ENCODE data around the gene MDH1. TPM values are rescaled to one million over a fixed set of nuclear protein-coding genes. Genes with fewer than 3 reads are reported as not detected.
A peak's percentile ranks its signal among the peaks of the same experiment; 100 is the strongest.

Gene MDH1
- total and polyA plus RNA-seq, 2 experiments from 2014 or later = 158 to 278 TPM

- WGBS, 2 experiments (ENCODE audit: low coverage in 1 of 2, low lambda C conversion rate in 2 of 2, missing lambda C conversion rate in 2 of 2) = 96 to 100% methylated on average over 1 of the region's 1 CpG
- in situ Hi-C loops (cut with MboI) = no loop called here
These were observed 5.9 kb upstream of the MDH1 start for GRCh38 chr2:63582873-63583272.

GRCh38 chr2:63587814-63588384 lies 864 bp upstream of the MDH1 start:
- Histone ChIP-seq H3K79me2 (ENCODE audit: insufficient read depth) (peaks cover 88% of the 10 kb centered on the region), H3K4me3 (peak overlapping the region; percentile 98), H3K4me2 (ENCODE audit: unreplicated experiment) (peak overlapping the region; percentile 93), H3K27ac (peak overlapping the region; percentile 82), H3K36me3 (ENCODE audit: low read depth) (no peaks in the 10 kb centered on the region), H3K9me2 (ENCODE audit: insufficient read depth) (no peaks in the 10 kb centered on the region), H2AFZ (peak overlapping the region; percentile 97), H3K4me1 (ENCODE audit: insufficient read depth) (peaks cover 26% of the 10 kb centered on the region), H3F3A (ENCODE audit: insufficient read depth) (peaks cover 6% of the 10 kb centered on the region; the same call in 1 of the 2 replicates), H3K9me3 (ENCODE audit: low read depth) (no peaks in the 10 kb centered on the region), H4K20me1 (ENCODE audit: insufficient read depth) (no peaks in the 10 kb centered on the region), H3K9ac (peak overlapping the region; percentile 84), H3K27me3 (replicated peaks; ENCODE audit: insufficient read depth) (no peaks in the 10 kb centered on the region)
- peak; percentile 47 for DNase-seq
- in situ Hi-C loops (cut with MboI) = no loop called here
- TF ChIP-seq EZH2 (IDR thresholded peaks at IDR 0.05; ENCODE audit: insufficient read depth, poor library complexity, severe bottlenecking) (no peak), EZH2phosphoT487 (IDR thresholded peaks at IDR 0.05; ENCODE audit: insufficient read depth, low read depth) (no peak)
- 2% methylated on average over 33 of the region's 33 CpGs for WGBS, 2 experiments (ENCODE audit: low coverage in 1 of 2, low lambda C conversion rate in 2 of 2, missing lambda C conversion rate in 2 of 2)

More at GRCh38 chr2:63582873-63583272, 5.9 kb upstream of the MDH1 start:
- Histone ChIP-seq H3K9me3 (ENCODE audit: low read depth) (no peaks in the 10 kb centered on the region), H3K4me1 (ENCODE audit: insufficient read depth) (peaks cover 24% of the 10 kb centered on the region), H4K20me1 (ENCODE audit: insufficient read depth) (no peaks in the 10 kb centered on the region), H3F3A (ENCODE audit: insufficient read depth) (peaks cover 28% of the 10 kb centered on the region; the same call in 1 of the 2 replicates), H3K79me2 (ENCODE audit: insufficient read depth) (peaks cover 90% of the 10 kb centered on the region), H3K36me3 (ENCODE audit: low read depth) (no peaks in the 10 kb centered on the region), H2AFZ (no peak overlapping the region), H3K4me2 (ENCODE audit: unreplicated experiment) (no peak overlapping the region), H3K27me3 (replicated peaks; ENCODE audit: insufficient read depth) (no peaks in the 10 kb centered on the region), H3K27ac (no peak overlapping the region), H3K4me3 (no peak overlapping the region), H3K9me2 (ENCODE audit: insufficient read depth) (no peaks in the 10 kb centered on the region), H3K9ac (no peak overlapping the region)
- no peak for DNase-seq
- TF ChIP-seq EZH2 (IDR thresholded peaks at IDR 0.05; ENCODE audit: insufficient read depth, poor library complexity, severe bottlenecking) (no peak), EZH2phosphoT487 (IDR thresholded peaks at IDR 0.05; ENCODE audit: insufficient read depth, low read depth) (no peak)

- H3K27me3 ChIP-seq (replicated peaks; ENCODE audit: insufficient read depth) = no peaks in the 10 kb centered on the region
- no peaks in the 10 kb centered on the region for H3K9me2 ChIP-seq (ENCODE audit: insufficient read depth)
- peak overlapping the region; percentile 84 for H3K9ac ChIP-seq
- H4K20me1 ChIP-seq (ENCODE audit: insufficient read depth) = no peaks in the 10 kb centered on the region
- H3F3A ChIP-seq (ENCODE audit: insufficient read depth) = peaks cover 6% of the 10 kb centered on the region; the same call in 1 of the 2 replicates
- DNase-seq = peak; percentile 38
- WGBS, 2 experiments (ENCODE audit: low coverage in 1 of 2, low lambda C conversion rate in 2 of 2, missing lambda C conversion rate in 2 of 2) = 4 to 7% methylated on average over 26 of the region's 26 CpGs
- H3K79me2 ChIP-seq (ENCODE audit: insufficient read depth) = peaks cover 90% of the 10 kb centered on the region
- H3K9me3 ChIP-seq (ENCODE audit: low read depth) = no peaks in the 10 kb centered on the region
- H3K36me3 ChIP-seq (ENCODE audit: low read depth) = peaks cover 6% of the 10 kb centered on the region; the same call in 1 of the 2 replicates
- in situ Hi-C loops (cut with MboI) = no loop called here
- H3K4me3 ChIP-seq = peak overlapping the region; percentile 98
- H3K27ac ChIP-seq = peak overlapping the region; percentile 82
- H3K4me1 ChIP-seq (ENCODE audit: insufficient read depth) = peaks cover 26% of the 10 kb centered on the region
- H2AFZ ChIP-seq = peak overlapping the region; percentile 97
- peak overlapping the region; percentile 93 for H3K4me2 ChIP-seq (ENCODE audit: unreplicated experiment)
- TF ChIP-seq EZH2 (IDR thresholded peaks at IDR 0.05; ENCODE audit: insufficient read depth, poor library complexity, severe bottlenecking) (no peak), EZH2phosphoT487 (IDR thresholded peaks at IDR 0.05; ENCODE audit: insufficient read depth, low read depth) (no peak)
These were observed 590 bp downstream of the MDH1 start for GRCh38 chr2:63589148-63589958.

- in situ Hi-C loops (cut with MboI) = no loop called here
- TF ChIP-seq EZH2 (IDR thresholded peaks at IDR 0.05; ENCODE audit: insufficient read depth, poor library complexity, severe bottlenecking) (no peak), EZH2phosphoT487 (IDR thresholded peaks at IDR 0.05; ENCODE audit: insufficient read depth, low read depth) (no peak)
- no peak overlapping the region for H2AFZ ChIP-seq
- H3K4me2 ChIP-seq (ENCODE audit: unreplicated experiment) = peak overlapping the region; percentile 93
- peak; percentile 31 for DNase-seq
- H3K9me2 ChIP-seq (ENCODE audit: insufficient read depth) = no peaks in the 10 kb centered on the region
- H4K20me1 ChIP-seq (ENCODE audit: insufficient read depth) = no peaks in the 10 kb centered on the region
- H3K36me3 ChIP-seq (ENCODE audit: low read depth) = peaks cover 20% of the 10 kb centered on the region; the same call in 1 of the 2 replicates
- H3K27me3 ChIP-seq (replicated peaks; ENCODE audit: insufficient read depth) = no peaks in the 10 kb centered on the region
- peaks cover 91% of the 10 kb centered on the region for H3K79me2 ChIP-seq (ENCODE audit: insufficient read depth)
- H3K4me3 ChIP-seq = 0 out of 2 replicates have a peak overlapping the region, but pooled peaks have one; percentile 98
- no peak overlapping the region for H3K9ac ChIP-seq
- peaks cover 6% of the 10 kb centered on the region; the same call in 1 of the 2 replicates for H3F3A ChIP-seq (ENCODE audit: insufficient read depth)
- no peak overlapping the region for H3K27ac ChIP-seq
- H3K9me3 ChIP-seq (ENCODE audit: low read depth) = no peaks in the 10 kb centered on the region
- WGBS, 2 experiments (ENCODE audit: low coverage in 1 of 2, low lambda C conversion rate in 2 of 2, missing lambda C conversion rate in 2 of 2) = 38% methylated on average over 3 of the region's 3 CpGs
- H3K4me1 ChIP-seq (ENCODE audit: insufficient read depth) = peaks cover 26% of the 10 kb centered on the region
These were observed 2.1 kb downstream of the MDH1 start for GRCh38 chr2:63590626-63591408.
